HEK293 (cell line): Measurements from ENCODE around the gene TBC1D22A.

ENCODE experiments used
- CTCF ChIA-PET: fragments of 350-600 bp; formaldehyde crosslinking; extraction: SDS; loops from one replicate; lab custom pipeline; 2021; ENCODE audit warnings: antibody characterized with exemption; lab: Yijun Ruan, JAX
- POLR2A ChIA-PET: fragments of 300-600 bp; formaldehyde crosslinking; extraction: SDS; loops from one replicate; lab custom pipeline; 2020; ENCODE audit warnings: antibody characterized with exemption, inconsistent platforms; lab: Yijun Ruan, JAX
- H3K27ac ChIP-seq: fragments of 200-500 bp; sonication (Bioruptor generic); 2 replicates; pipeline ENCODE4 v1.5.1; 2014; ENCODE audit warnings: low read depth, low read length, control low read depth, inconsistent platforms; ENCODE audit errors: extremely low read depth
- H3K36me3 ChIP-seq, 2 experiments: fragments of 200-500 bp in 1 of 2; sonication (Bioruptor generic) in 1 of 2; 1 replicate in 1 of 2; 2 replicates in 1 of 2; pipeline ENCODE4 v1.5.1; 2014 to 2017; ENCODE audit warnings: inconsistent platforms in 2 of 2, low read length in 2 of 2; ENCODE audit not compliant: control insufficient read depth in 2 of 2, insufficient read depth in 1 of 2
- H3K4me1 ChIP-seq: fragments of 200-500 bp; sonication (Bioruptor generic); 2 replicates; pipeline ENCODE4 v1.5.1; 2014; ENCODE audit warnings: mild to moderate bottlenecking, low read length, inconsistent platforms; ENCODE audit not compliant: control insufficient read depth, insufficient read depth
- H3K4me3 ChIP-seq: 2 replicates; pipeline ENCODE4 v1.5.1; 2011; ENCODE audit warnings: low read depth, mild to moderate bottlenecking, control low read depth, low read length, moderate library complexity
- H3K9me3 ChIP-seq: fragments of 200-500 bp; sonication (Bioruptor generic); 2 replicates; pipeline ENCODE4 v1.5.1; 2014; ENCODE audit warnings: low read depth, low read length, inconsistent platforms; ENCODE audit not compliant: control insufficient read depth, insufficient read depth
- BCL11B ChIP-seq: fragments of 450-650 bp; formaldehyde crosslinking; IDR thresholded peaks from 2 replicates; pipeline ENCODE4 v1.5.1; 2016; ENCODE audit warnings: low read depth, missing biosample characterization, missing genetic modification characterization
- GFI1B ChIP-seq: fragments of 450-650 bp; formaldehyde crosslinking; IDR thresholded peaks from 2 replicates; pipeline ENCODE4 v1.5.1; 2016; ENCODE audit warnings: missing biosample characterization, missing genetic modification characterization
- GLI4 ChIP-seq: fragments of 450-650 bp; formaldehyde crosslinking; IDR thresholded peaks from 2 replicates; pipeline ENCODE4 v1.5.1; 2016; ENCODE audit warnings: missing biosample characterization, missing genetic modification characterization
- MYNN ChIP-seq: fragments of 450-650 bp; formaldehyde crosslinking; IDR thresholded peaks from 2 replicates; pipeline ENCODE4 v1.5.1; 2016; ENCODE audit warnings: missing biosample characterization, missing genetic modification characterization, borderline replicate concordance
- MZF1 ChIP-seq: fragments of 450-650 bp; formaldehyde crosslinking; IDR thresholded peaks from 2 replicates; pipeline ENCODE4 v1.5.1; 2017; ENCODE audit warnings: missing biosample characterization, missing genetic modification characterization, borderline replicate concordance
- PRDM6 ChIP-seq: fragments of 450-650 bp; formaldehyde crosslinking; IDR thresholded peaks from 2 replicates; pipeline ENCODE4 v1.5.1; 2017; ENCODE audit warnings: missing biosample characterization, missing genetic modification characterization
- ZBTB20 ChIP-seq: fragments of 450-650 bp; formaldehyde crosslinking; IDR thresholded peaks from 2 replicates; pipeline ENCODE4 v1.5.1; 2016; ENCODE audit warnings: missing biosample characterization, missing genetic modification characterization
- ZBTB6 ChIP-seq: fragments of 450-650 bp; formaldehyde crosslinking; IDR thresholded peaks from 2 replicates; pipeline ENCODE4 v1.5.1; 2017; ENCODE audit warnings: missing biosample characterization, missing genetic modification characterization
- ZBTB7A ChIP-seq: fragments of 450-650 bp; formaldehyde crosslinking; IDR thresholded peaks from 2 replicates; pipeline ENCODE4 v1.5.1; 2016; ENCODE audit warnings: low read depth, missing biosample characterization, missing genetic modification characterization
- ZFP3 ChIP-seq: fragments of 450-650 bp; formaldehyde crosslinking; IDR thresholded peaks from 2 replicates; pipeline ENCODE4 v1.5.1; 2016; ENCODE audit warnings: low read depth, missing biosample characterization, missing genetic modification characterization
- ZFP41 ChIP-seq: fragments of 450-650 bp; formaldehyde crosslinking; IDR thresholded peaks from 2 replicates; pipeline ENCODE4 v1.5.1; 2016; ENCODE audit warnings: missing biosample characterization, missing genetic modification characterization, borderline replicate concordance
- ZNF202 ChIP-seq: fragments of 450-650 bp; formaldehyde crosslinking; IDR thresholded peaks from 2 replicates; pipeline ENCODE4 v1.5.1; 2016; ENCODE audit warnings: missing biosample characterization, missing genetic modification characterization, borderline replicate concordance
- ZNF211 ChIP-seq: fragments of 450-650 bp; formaldehyde crosslinking; IDR thresholded peaks from 2 replicates; pipeline ENCODE4 v1.5.1; 2016; ENCODE audit warnings: low read depth, missing biosample characterization, missing genetic modification characterization
- ZNF223 ChIP-seq: fragments of 450-650 bp; formaldehyde crosslinking; IDR thresholded peaks from 2 replicates; pipeline ENCODE4 v1.5.1; 2016; ENCODE audit warnings: missing biosample characterization, missing genetic modification characterization
- ZNF24 ChIP-seq: fragments of 450-650 bp; formaldehyde crosslinking; IDR thresholded peaks from 2 replicates; pipeline ENCODE4 v1.5.1; 2016; ENCODE audit warnings: missing biosample characterization, missing genetic modification characterization
- ZNF266 ChIP-seq: fragments of 450-650 bp; formaldehyde crosslinking; IDR thresholded peaks from 2 replicates; pipeline ENCODE4 v1.5.1; 2016; ENCODE audit warnings: missing biosample characterization, missing genetic modification characterization, low read depth
- ZNF48 ChIP-seq: fragments of 450-650 bp; formaldehyde crosslinking; IDR thresholded peaks from 2 replicates; pipeline ENCODE4 v1.5.1; 2016; ENCODE audit warnings: missing biosample characterization, missing genetic modification characterization
- ZNF600 ChIP-seq: fragments of 450-650 bp; formaldehyde crosslinking; IDR thresholded peaks from 2 replicates; pipeline ENCODE4 v1.5.1; 2016; ENCODE audit warnings: missing biosample characterization, missing genetic modification characterization
- ZNF660 ChIP-seq: fragments of 450-650 bp; IDR thresholded peaks from 2 replicates; pipeline ENCODE4 v1.5.1; 2018; ENCODE audit warnings: missing biosample characterization, mild to moderate bottlenecking, missing genetic modification characterization
- ZNF76 ChIP-seq: fragments of 450-650 bp; formaldehyde crosslinking; IDR thresholded peaks from 2 replicates; pipeline ENCODE4; 2016; ENCODE audit warnings: low read depth, missing biosample characterization, missing genetic modification characterization, borderline replicate concordance
- TF ChIP-seq, protein P1 (sequence below): fragments of 450-650 bp; formaldehyde crosslinking; IDR thresholded peaks from 2 replicates; pipeline ENCODE4 v1.5.1; 2016; ENCODE audit warnings: missing biosample characterization, missing genetic modification characterization
- TF ChIP-seq, protein P2 (sequence below): fragments of 450-650 bp; formaldehyde crosslinking; IDR thresholded peaks from 2 replicates; pipeline ENCODE4 v1.5.1; 2017; ENCODE audit warnings: missing biosample characterization, missing genetic modification characterization
- TF ChIP-seq, protein P3 (sequence below): fragments of 450-650 bp; formaldehyde crosslinking; IDR thresholded peaks from 2 replicates; pipeline ENCODE4 v1.5.1; 2016; ENCODE audit warnings: missing biosample characterization, missing genetic modification characterization

Gene TBC1D22A

GRCh38 chr22:46954781-46955180 is 192.3 kb downstream of the TBC1D22A start:
- POLR2A ChIA-PET = no interaction called here
- Histone ChIP-seq H3K4me3 (no peak overlapping the region), H3K36me3 (no peaks in the 10 kb centered on the region), H3K4me1 (no peaks in the 10 kb centered on the region), H3K9me3 (no peaks in the 10 kb centered on the region), H3K27ac (no peak overlapping the region)
- TF ChIP-seq MYNN (tag by site-specific recombination) (no peak), ZFP41 (tag by site-specific recombination) (no peak), GFI1B (no peak), ZBTB6 (tag by site-specific recombination) (no peak)
- CTCF ChIA-PET = interaction anchor here (0.6 to 0.7 kb wide), 2 partner anchors 10 to 72 kb away, joined by 3 to 4 read pairs; no protein-coding TSS in a partner anchor

DNA sequence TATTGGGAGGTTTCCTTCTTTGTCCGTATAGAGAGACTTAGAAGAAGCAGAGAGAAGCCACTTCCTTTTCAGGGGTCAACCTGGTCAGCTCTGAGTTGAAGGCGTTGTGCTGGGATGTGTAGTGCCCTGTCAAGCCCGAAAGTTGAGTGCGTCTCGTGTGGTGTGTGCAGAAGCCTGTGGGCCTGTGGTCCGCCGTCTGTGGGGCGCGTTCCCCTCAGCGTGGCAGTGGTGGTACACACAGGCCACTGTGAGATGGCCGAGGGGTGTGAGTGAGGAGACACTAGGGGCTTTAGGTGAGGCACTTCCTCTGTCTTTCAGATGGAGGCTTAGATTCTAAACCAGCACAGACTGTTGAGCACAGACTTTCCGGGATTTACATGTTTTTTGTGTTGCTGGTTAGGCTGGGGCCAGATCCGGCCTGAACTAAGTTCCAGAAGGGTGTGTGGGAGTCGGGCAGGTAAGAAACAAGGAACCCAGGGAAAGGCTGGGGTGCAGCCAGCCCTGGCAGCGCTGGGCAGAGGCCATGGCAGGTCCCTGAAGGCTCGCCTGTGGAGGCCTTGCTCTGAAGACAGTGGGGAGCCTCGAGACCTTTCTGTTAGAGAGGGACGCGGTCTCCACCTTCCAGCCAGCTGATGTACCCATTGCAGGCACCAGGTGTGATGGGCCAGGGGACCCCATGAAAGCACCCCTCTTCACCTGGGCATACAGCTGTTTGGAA is 194.2 kb downstream of the TBC1D22A start:
- H3K4me1 ChIP-seq = no peaks in the 10 kb centered on the region
- H3K9me3 ChIP-seq = no peaks in the 10 kb centered on the region
- ChIA-PET POLR2A (no interaction called here), CTCF (no interaction called here)
- TF ChIP-seq ZNF48 (no peak), ZBTB20 (tag by site-specific recombination) (no peak), ZNF600 (tag by site-specific recombination) (no peak), ZFP3 (tag by site-specific recombination) (no peak), ZBTB7A (tag by site-specific recombination) (no peak), ZNF266 (tag by site-specific recombination) (no peak), ZNF202 (tag by site-specific recombination) (no peak), ZFP41 (tag by site-specific recombination) (no peak), BCL11B (tag by site-specific recombination) (no peak), ZNF660 (tag by site-specific recombination) (no peak)
- TF ChIP-seq, protein P1, sequence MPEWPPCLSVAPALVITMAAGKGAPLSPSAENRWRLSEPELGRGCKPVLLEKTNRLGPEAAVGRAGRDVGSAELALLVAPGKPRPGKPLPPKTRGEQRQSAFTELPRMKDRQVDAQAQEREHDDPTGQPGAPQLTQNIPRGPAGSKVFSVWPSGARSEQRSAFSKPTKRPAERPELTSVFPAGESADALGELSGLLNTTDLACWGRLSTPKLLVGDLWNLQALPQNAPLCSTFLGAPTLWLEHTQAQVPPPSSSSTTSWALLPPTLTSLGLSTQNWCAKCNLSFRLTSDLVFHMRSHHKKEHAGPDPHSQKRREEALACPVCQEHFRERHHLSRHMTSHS = no peak
- TF ChIP-seq, protein P2, sequence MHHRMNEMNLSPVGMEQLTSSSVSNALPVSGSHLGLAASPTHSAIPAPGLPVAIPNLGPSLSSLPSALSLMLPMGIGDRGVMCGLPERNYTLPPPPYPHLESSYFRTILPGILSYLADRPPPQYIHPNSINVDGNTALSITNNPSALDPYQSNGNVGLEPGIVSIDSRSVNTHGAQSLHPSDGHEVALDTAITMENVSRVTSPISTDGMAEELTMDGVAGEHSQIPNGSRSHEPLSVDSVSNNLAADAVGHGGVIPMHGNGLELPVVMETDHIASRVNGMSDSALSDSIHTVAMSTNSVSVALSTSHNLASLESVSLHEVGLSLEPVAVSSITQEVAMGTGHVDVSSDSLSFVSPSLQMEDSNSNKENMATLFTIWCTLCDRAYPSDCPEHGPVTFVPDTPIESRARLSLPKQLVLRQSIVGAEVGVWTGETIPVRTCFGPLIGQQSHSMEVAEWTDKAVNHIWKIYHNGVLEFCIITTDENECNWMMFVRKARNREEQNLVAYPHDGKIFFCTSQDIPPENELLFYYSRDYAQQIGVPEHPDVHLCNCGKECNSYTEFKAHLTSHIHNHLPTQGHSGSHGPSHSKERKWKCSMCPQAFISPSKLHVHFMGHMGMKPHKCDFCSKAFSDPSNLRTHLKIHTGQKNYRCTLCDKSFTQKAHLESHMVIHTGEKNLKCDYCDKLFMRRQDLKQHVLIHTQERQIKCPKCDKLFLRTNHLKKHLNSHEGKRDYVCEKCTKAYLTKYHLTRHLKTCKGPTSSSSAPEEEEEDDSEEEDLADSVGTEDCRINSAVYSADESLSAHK (tag by site-specific recombination) = no peak
- H3K4me3 ChIP-seq = no peak overlapping the region
- H3K36me3 ChIP-seq = no peaks in the 10 kb centered on the region
- H3K27ac ChIP-seq = no peak overlapping the region

GRCh38 chr22:46957521-46957920 is 195.1 kb downstream of the TBC1D22A start:
- CTCF ChIA-PET = no interaction called here
- POLR2A ChIA-PET = no interaction called here
- H3K36me3 ChIP-seq = no peaks in the 10 kb centered on the region
- H3K27ac ChIP-seq = no peak overlapping the region
- H3K4me3 ChIP-seq = no peak overlapping the region
- no peaks in the 10 kb centered on the region for H3K9me3 ChIP-seq
- no peaks in the 10 kb centered on the region for H3K4me1 ChIP-seq
- TF ChIP-seq GLI4 (tag by site-specific recombination) (no peak), ZNF211 (no peak), MZF1 (tag by site-specific recombination) (no peak), ZBTB20 (tag by site-specific recombination) (no peak), ZNF223 (tag by site-specific recombination) (no peak), PRDM6 (tag by site-specific recombination) (no peak), ZNF24 (tag by site-specific recombination) (no peak), ZNF76 (tag by site-specific recombination) (no peak)
- TF ChIP-seq, protein P3, sequence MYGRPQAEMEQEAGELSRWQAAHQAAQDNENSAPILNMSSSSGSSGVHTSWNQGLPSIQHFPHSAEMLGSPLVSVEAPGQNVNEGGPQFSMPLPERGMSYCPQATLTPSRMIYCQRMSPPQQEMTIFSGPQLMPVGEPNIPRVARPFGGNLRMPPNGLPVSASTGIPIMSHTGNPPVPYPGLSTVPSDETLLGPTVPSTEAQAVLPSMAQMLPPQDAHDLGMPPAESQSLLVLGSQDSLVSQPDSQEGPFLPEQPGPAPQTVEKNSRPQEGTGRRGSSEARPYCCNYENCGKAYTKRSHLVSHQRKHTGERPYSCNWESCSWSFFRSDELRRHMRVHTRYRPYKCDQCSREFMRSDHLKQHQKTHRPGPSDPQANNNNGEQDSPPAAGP (tag by site-specific recombination) = no peak
